ENCODE measurements around the gene PRDM16.

DNA sequence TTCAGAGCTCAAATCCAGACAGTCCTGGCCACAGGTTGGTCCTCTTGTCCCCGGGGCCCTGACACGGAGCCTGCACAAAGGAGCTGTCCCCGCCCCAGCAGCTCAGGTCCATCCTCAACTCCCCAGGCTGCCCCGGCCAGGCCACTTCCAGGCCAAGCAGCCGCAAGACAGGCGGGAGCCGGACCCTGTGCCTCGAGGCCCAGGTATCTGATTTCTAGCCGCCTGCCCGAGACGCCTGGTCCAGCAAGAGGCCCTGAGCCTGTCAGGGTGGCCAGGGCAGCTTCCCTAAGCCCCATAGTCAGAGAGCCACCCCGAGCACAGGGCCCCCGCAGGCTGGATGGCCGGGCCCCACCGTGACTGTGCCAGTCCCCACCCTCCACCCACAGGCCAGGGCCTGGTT is 165.3 kb downstream of the PRDM16 start:
- TF ChIP-seq, protein P1, sequence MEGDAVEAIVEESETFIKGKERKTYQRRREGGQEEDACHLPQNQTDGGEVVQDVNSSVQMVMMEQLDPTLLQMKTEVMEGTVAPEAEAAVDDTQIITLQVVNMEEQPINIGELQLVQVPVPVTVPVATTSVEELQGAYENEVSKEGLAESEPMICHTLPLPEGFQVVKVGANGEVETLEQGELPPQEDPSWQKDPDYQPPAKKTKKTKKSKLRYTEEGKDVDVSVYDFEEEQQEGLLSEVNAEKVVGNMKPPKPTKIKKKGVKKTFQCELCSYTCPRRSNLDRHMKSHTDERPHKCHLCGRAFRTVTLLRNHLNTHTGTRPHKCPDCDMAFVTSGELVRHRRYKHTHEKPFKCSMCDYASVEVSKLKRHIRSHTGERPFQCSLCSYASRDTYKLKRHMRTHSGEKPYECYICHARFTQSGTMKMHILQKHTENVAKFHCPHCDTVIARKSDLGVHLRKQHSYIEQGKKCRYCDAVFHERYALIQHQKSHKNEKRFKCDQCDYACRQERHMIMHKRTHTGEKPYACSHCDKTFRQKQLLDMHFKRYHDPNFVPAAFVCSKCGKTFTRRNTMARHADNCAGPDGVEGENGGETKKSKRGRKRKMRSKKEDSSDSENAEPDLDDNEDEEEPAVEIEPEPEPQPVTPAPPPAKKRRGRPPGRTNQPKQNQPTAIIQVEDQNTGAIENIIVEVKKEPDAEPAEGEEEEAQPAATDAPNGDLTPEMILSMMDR (conservative IDR thresholded peaks at IDR 0.05): no peak
- TF ChIP-seq ZFX (IDR thresholded peaks at IDR 0.05): no peak

Measured in C4-2B (cell line).